Activated CD8-positive, alpha-beta T cell treated with anti-CD3 and anti-CD28 coated beads for 36 hours (primary cell): ENCODE results near the gene PYROXD2. TPM values are rescaled to one million over a fixed set of nuclear protein-coding genes. Genes with fewer than 3 reads are reported as not detected.
A peak's percentile ranks its signal among the peaks of the same experiment; 100 is the strongest.

Source experiments
- ATAC-seq: fragments of 200-7000 bp; cut with Tn5 transposase; one replicate; pipeline ENCODE4 v1.10.0; 2021; ENCODE audit warnings: mild to moderate bottlenecking, moderate library complexity
- CTCF ChIA-PET: fragments of 350-600 bp; sonication (Branson Sonifier 250); formaldehyde crosslinking; loops from one replicate; lab custom pipeline; 2021; ENCODE audit warnings: antibody characterized with exemption; lab: Charles Lee
- POLR2A ChIA-PET: fragments of 350-600 bp; sonication (Branson Sonifier 250); formaldehyde crosslinking; loops from one replicate; lab custom pipeline; 2021; ENCODE audit warnings: antibody characterized with exemption; lab: Charles Lee
- DNase-seq: peaks from one replicate; pipeline ENCODE4 v3.0.0-alpha.2; 2020
- H3K27ac Mint-ChIP-seq: one replicate; pipeline ENCODE4 v1.8.0; 2021; ENCODE audit warnings: mild to moderate bottlenecking, mixed read lengths
- H3K27me3 Mint-ChIP-seq: one replicate; pipeline ENCODE4 v1.8.0; 2021; ENCODE audit warnings: mixed read lengths
- H3K36me3 Mint-ChIP-seq: one replicate; pipeline ENCODE4 v1.8.0; 2021; ENCODE audit warnings: low read depth, mixed read lengths
- H3K4me1 Mint-ChIP-seq: one replicate; pipeline ENCODE4 v1.8.0; 2021; ENCODE audit warnings: low read depth, mixed read lengths
- H3K4me3 Mint-ChIP-seq: one replicate; pipeline ENCODE4 v1.8.0; 2021; ENCODE audit warnings: mild to moderate bottlenecking, moderate library complexity, mixed read lengths
- H3K9me3 Mint-ChIP-seq: one replicate; pipeline ENCODE4 v1.8.0; 2021; ENCODE audit warnings: mixed read lengths
- intact Hi-C: fragments of 100-400 bp; cut with micrococcal nuclease; formaldehyde crosslinking; loops from one replicate; pipeline ENCODE4 v1.10.0; 2022
- total RNA-seq, 2 experiments: library from RNA; stranded (reverse); gene quantifications; one replicate each; pipeline ENCODE4 v1.2.3, GENCODE V29; 2021
- TF ChIP-seq, protein P1 (sequence below): fragments of 200-600 bp; IDR thresholded peaks from one replicate; pipeline ENCODE4 v1.8.0; 2022; ENCODE audit warnings: antibody characterized with exemption, mild to moderate bottlenecking

Gene PYROXD2
- total RNA-seq, 2 experiments from 2014 or later: 5.3 to 6.2 TPM

DNA sequence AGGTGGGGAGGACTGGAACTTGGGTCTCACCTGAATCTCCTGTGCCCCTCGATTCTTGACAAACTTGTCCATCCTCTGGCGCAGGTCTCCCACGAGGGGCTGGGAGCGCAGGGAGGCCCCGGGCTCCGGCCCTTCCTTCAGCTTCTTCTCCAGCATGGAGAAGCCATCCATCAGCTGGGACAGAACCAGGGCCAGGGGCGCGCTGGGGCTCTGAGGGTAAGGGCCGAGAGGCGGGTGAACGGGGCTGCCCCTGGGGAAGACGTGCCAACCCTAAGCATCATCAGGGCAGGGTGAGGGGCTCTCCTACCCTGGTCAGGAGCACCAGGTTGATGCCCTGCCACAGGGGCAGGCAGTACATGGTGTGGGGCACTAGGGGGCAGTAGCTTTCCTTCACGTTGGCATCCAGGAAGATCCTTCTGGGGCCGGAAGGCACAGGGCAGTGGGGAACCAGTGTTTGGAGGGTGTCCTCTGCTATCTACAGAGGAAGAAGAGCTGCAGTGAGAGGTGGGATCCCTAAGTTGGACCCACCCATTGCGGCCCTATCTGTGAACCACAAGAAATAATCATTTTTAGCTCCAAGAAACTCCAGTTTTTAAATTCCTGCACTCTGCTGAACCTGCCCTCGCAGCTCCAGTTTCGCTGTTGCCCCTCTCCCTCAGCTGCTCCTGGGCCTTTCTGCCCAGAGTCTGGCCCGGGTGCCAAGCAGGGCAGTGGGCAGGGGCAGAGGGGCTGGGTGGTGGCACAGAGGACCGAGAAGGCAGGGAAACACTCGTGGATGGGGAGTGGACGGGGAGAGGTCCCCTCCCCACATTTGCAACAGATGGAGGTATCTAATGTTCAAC, 10.8 kb upstream of the PYROXD2 start:
- DNase-seq: peak; percentile 70
- Mint-ChIP-seq H3K9me3 (no peaks in the 10 kb centered on the region), H3K4me3 (no peak overlapping the region), H3K4me1 (no peaks in the 10 kb centered on the region), H3K27me3 (no peaks in the 10 kb centered on the region), H3K36me3 (peaks cover 7% of the 10 kb centered on the region), H3K27ac (no peak overlapping the region)
- TF ChIP-seq, protein P1, sequence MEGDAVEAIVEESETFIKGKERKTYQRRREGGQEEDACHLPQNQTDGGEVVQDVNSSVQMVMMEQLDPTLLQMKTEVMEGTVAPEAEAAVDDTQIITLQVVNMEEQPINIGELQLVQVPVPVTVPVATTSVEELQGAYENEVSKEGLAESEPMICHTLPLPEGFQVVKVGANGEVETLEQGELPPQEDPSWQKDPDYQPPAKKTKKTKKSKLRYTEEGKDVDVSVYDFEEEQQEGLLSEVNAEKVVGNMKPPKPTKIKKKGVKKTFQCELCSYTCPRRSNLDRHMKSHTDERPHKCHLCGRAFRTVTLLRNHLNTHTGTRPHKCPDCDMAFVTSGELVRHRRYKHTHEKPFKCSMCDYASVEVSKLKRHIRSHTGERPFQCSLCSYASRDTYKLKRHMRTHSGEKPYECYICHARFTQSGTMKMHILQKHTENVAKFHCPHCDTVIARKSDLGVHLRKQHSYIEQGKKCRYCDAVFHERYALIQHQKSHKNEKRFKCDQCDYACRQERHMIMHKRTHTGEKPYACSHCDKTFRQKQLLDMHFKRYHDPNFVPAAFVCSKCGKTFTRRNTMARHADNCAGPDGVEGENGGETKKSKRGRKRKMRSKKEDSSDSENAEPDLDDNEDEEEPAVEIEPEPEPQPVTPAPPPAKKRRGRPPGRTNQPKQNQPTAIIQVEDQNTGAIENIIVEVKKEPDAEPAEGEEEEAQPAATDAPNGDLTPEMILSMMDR: peak; percentile 80
- POLR2A ChIA-PET: interaction anchor here (1.3 kb wide), 1 partner anchor 20 kb away, joined by 3 read pairs; no protein-coding TSS in a partner anchor
- ATAC-seq: peak; percentile 87
- CTCF ChIA-PET: interaction anchor here (0.7 to 2.8 kb wide), 20 partner anchors 9 to 1233 kb away, joined by 3 to 32 read pairs (median 4); partner anchors contain the start of genes ENTPD7, HPS1 and PYROXD2
- intact Hi-C loops: no loop called here

DNA sequence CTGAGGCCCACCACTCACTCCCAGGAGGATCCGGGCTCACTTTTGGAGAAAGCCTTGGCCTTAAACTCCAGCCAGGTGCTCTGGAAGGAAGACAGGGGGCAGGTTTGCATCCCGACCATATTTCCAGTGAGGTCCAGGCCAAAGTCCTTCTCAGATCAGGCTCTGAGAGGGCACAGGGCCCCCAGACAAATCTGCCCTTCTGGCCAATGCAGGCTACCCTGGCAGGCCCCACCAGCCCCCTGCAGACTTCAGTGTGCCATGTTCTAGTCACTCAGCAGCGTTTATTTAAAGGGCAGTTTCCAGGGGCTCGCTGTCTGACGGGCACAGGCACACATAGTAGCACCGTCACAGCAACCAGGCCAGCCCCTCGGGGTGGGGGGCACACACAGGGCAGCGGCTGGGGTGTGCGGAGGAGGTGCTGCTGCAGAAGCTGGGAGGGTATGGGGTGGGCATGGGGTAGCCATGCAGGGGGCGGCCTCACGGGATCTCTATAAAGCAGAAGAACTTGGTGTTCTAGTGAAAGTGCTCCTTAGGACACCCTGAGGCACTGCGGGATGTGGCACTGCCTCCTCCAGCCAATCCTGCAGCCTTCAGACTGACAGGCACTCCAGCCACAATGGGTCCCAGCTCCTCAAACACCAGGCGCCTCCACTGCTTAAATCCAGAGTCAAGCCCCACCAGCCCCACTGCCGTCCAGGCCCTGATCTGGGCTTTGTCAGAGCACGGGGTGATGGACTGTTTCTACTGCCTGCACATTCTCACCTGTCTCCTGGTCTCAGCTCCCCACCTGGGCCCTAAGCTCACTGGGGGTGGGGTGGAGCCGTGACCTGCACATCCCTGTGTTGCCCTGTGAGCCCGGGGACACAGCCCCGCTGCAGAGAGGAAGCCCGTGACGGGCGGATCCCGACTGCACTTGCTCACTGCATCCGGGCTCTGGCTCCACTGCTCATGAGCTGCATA, 9.6 kb upstream of the PYROXD2 start:
- ChIA-PET POLR2A (interaction anchor here (1.3 kb wide), 1 partner anchor 22 kb away, joined by 3 read pairs; no protein-coding TSS in a partner anchor), CTCF (interaction anchor here (1.2 to 2.8 kb wide), 13 partner anchors 10 to 1235 kb away, joined by 3 to 32 read pairs (median 4); partner anchors contain the start of genes ENTPD7, HPS1 and PYROXD2)
- Mint-ChIP-seq H3K27ac (no peak overlapping the region), H3K9me3 (no peaks in the 10 kb centered on the region), H3K4me3 (no peak overlapping the region), H3K4me1 (no peaks in the 10 kb centered on the region), H3K36me3 (peaks cover 4% of the 10 kb centered on the region), H3K27me3 (no peaks in the 10 kb centered on the region)
- TF ChIP-seq, protein P1: no peak
- intact Hi-C loops: no loop called here
- ATAC-seq (no peak), DNase-seq (no peak)

DNA sequence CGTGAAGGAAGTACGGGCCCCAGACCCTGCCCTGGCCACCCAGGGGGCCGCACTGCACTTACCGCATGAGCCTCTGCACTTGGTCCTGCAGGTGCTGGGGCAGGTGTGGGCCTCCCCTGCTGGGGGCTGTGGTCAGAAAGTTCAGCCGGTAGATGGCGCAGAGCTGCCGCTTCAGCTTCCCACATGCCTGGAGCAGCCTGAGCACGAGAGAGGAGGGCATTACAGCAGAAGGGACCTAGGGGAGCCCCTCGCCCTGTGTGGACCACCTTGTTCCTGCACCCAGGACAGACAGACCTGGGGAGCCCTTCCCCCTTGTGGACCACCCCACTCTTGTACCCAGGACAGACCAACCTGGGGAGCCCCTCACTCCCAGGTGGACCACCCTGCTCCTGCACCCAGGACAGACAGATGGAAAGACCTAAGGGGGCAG, 8.7 kb upstream of the PYROXD2 start:
- TF ChIP-seq, protein P1: no peak
- no peak overlapping the region for H3K4me3 Mint-ChIP-seq
- no peaks in the 10 kb centered on the region for H3K4me1 Mint-ChIP-seq
- DNase-seq: no peak
- no peak overlapping the region for H3K27ac Mint-ChIP-seq
- intact Hi-C loops: no loop called here
- no peaks in the 10 kb centered on the region for H3K27me3 Mint-ChIP-seq
- POLR2A ChIA-PET: interaction anchor here (0.6 kb wide), 1 partner anchor 534 kb away, joined by 3 read pairs; no protein-coding TSS in a partner anchor
- H3K9me3 Mint-ChIP-seq: no peaks in the 10 kb centered on the region
- ATAC-seq: no peak
- CTCF ChIA-PET: interaction anchor here (1.1 kb wide), 1 partner anchor 12 kb away, joined by 3 read pairs; no protein-coding TSS in a partner anchor
- H3K36me3 Mint-ChIP-seq: peaks cover 6% of the 10 kb centered on the region

DNA sequence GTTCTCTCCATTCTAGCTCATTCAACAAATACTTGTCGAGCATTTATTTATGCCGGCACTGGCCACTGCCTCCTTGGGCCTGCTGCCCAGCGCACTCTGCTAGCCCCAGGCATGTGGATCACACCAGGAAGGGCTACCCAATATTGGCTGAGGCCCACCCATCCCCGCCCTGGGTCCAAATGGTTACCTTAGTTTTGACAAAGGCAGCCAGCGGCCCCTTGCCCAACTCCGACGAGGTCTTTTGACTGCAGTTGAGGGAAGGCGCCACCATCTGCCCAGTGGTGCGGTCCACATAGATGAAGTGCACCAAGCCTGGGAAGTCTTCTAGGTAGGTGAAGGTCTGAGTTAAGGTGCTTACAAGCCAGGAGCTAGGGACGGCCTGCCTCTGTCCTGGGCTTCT, 7.2 kb upstream of the PYROXD2 start:
- POLR2A ChIA-PET: interaction anchor here (1.0 kb wide), 1 partner anchor 22 kb away, joined by 3 read pairs; no protein-coding TSS in a partner anchor

More for the DNA sequence above, 7.2 kb upstream of the PYROXD2 start:
- no peaks in the 10 kb centered on the region for H3K4me1 Mint-ChIP-seq
- TF ChIP-seq, protein P1: no peak
- no peaks in the 10 kb centered on the region for H3K9me3 Mint-ChIP-seq
- intact Hi-C loops: no loop called here
- no peak for DNase-seq
- H3K27ac Mint-ChIP-seq: no peak overlapping the region
- H3K27me3 Mint-ChIP-seq: no peaks in the 10 kb centered on the region
- no peak for ATAC-seq
- CTCF ChIA-PET: interaction anchor here (1.1 kb wide), 1 partner anchor 13 kb away, joined by 3 read pairs; no protein-coding TSS in a partner anchor
- no peak overlapping the region for H3K4me3 Mint-ChIP-seq
- H3K36me3 Mint-ChIP-seq: peaks cover 6% of the 10 kb centered on the region
